NCI-H187 treated with DMSO at 0.1 percent for 48 hours (cell line): ENCODE results near the gene EML3.
"Not testable (repeated sequence)": the region's sequence is repeated elsewhere in the genome, so short reads cannot be mapped to it uniquely, and the experiment has no call there.

Experiments
- DNase-seq: peaks from one replicate; lab custom pipeline; 2025; lab: John Stamatoyannopoulos, UW

The EML3 gene

GRCh38 chr11:62573006-62573591, 39.5 kb downstream of the EML3 start:
- DNase-seq, result no peak

- no peak for DNase-seq
Measured at GRCh38 chr11:62572431-62572830, 40.1 kb downstream of the EML3 start.

- not testable (repeated sequence) for DNase-seq
Measured at GRCh38 chr11:62571493-62571892, 41.1 kb downstream of the EML3 start.

GRCh38 chr11:62570903-62571302, 41.7 kb downstream of the EML3 start:
- not testable (repeated sequence) for DNase-seq

- DNase-seq, result no peak
Measured at GRCh38 chr11:62569611-62570010, 43.0 kb downstream of the EML3 start.

- DNase-seq, result no peak
Measured at GRCh38 chr11:62567018-62567633, 45.4 kb downstream of the EML3 start.

GRCh38 chr11:62566247-62566646, 46.3 kb downstream of the EML3 start:
- no peak for DNase-seq

- DNase-seq, result no peak
Measured at GRCh38 chr11:62565100-62565802, 47.3 kb downstream of the EML3 start.

- DNase-seq, result not testable (repeated sequence)
Measured at GRCh38 chr11:62561677-62562230, 50.8 kb downstream of the EML3 start.

GRCh38 chr11:62560566-62561103, 51.9 kb downstream of the EML3 start:
- DNase-seq, result no peak

GRCh38 chr11:62559626-62560025, 52.9 kb downstream of the EML3 start:
- not testable (repeated sequence) for DNase-seq

- DNase-seq, result no peak
Measured at GRCh38 chr11:62559204-62559603, 53.4 kb downstream of the EML3 start.

- DNase-seq, result no peak
Measured at GRCh38 chr11:62558669-62559068, 53.9 kb downstream of the EML3 start.

GRCh38 chr11:62556875-62557631, 55.5 kb downstream of the EML3 start:
- DNase-seq, result no peak

- no peak for DNase-seq
Measured at GRCh38 chr11:62556108-62556874, 56.3 kb downstream of the EML3 start.

- no peak for DNase-seq
Measured at GRCh38 chr11:62555464-62556107, 57.0 kb downstream of the EML3 start.

- DNase-seq, result no peak
Measured at GRCh38 chr11:62554387-62555167, 58.0 kb downstream of the EML3 start.

- no peak for DNase-seq
Measured at GRCh38 chr11:62553839-62554361, 58.7 kb downstream of the EML3 start.

GRCh38 chr11:62553080-62553838, 59.3 kb downstream of the EML3 start:
- no peak for DNase-seq
